IPS DF 4.7 (cell line): ENCODE results near the gene TIPARP.
"Not testable (repeated sequence)": the region's sequence is repeated elsewhere in the genome, so short reads cannot be mapped to it uniquely, and the experiment has no call there.

ENCODE experiments used
- DNase-seq: peaks from one replicate; pipeline ENCODE4 v3.0.0-alpha.2; 2013; ENCODE audit warnings: low spot score; ENCODE audit errors: extremely low read depth

Gene TIPARP

GRCh38 chr3:156740581-156740980, 66.2 kb downstream of the TIPARP start:
- not testable (repeated sequence) for DNase-seq

GRCh38 chr3:156741935-156742334, 67.5 kb downstream of the TIPARP start:
- no peak for DNase-seq

- DNase-seq, result no peak
Observed at GRCh38 chr3:156742401-156742800, 68.0 kb downstream of the TIPARP start.

GRCh38 chr3:156743859-156744258, 69.5 kb downstream of the TIPARP start:
- DNase-seq, result no peak

- no peak for DNase-seq
Observed at GRCh38 chr3:156744631-156745030, 70.2 kb downstream of the TIPARP start.

- DNase-seq, result no peak
Observed at GRCh38 chr3:156745766-156746165, 71.4 kb downstream of the TIPARP start.

- DNase-seq, result no peak
Observed at GRCh38 chr3:156747046-156747445, 72.7 kb downstream of the TIPARP start.

GRCh38 chr3:156749244-156749643, 74.9 kb downstream of the TIPARP start:
- no peak for DNase-seq

GRCh38 chr3:156750191-156750873, 75.9 kb downstream of the TIPARP start:
- DNase-seq, result no peak

GRCh38 chr3:156750874-156751245, 76.5 kb downstream of the TIPARP start:
- DNase-seq, result no peak

GRCh38 chr3:156751461-156752025, 77.2 kb downstream of the TIPARP start:
- no peak for DNase-seq
